HT1080 (cell line): ENCODE data around the gene ARHGAP8. TPM values are rescaled to one million over a fixed set of nuclear protein-coding genes. Genes with fewer than 3 reads are reported as not detected.

Source experiments
- DNase-seq: peaks from one replicate; pipeline ENCODE4 v3.0.0-alpha.2; 2015; ENCODE audit warnings: low read depth
- total RNA-seq: library from RNA; depleted of rRNA; stranded (reverse); fragments of >200 nt; shearing (Covaris generic); gene quantifications from 2 replicates; pipeline ENCODE4 v1.2.3, GENCODE V29; 2014; rRNA removed

The ARHGAP8 gene
- total RNA-seq, 1 experiment from 2014 or later, result not detected

GRCh38 chr22:44906248-44906936, 154.0 kb downstream of the ARHGAP8 start:
- no peak for DNase-seq

- no peak for DNase-seq
Measured at GRCh38 chr22:44906999-44907644, 154.7 kb downstream of the ARHGAP8 start.

- DNase-seq, result no peak
Measured at GRCh38 chr22:44907765-44908737, 155.7 kb downstream of the ARHGAP8 start.

GRCh38 chr22:44909241-44909640, 156.9 kb downstream of the ARHGAP8 start:
- no peak for DNase-seq

Other genes with a start within 250 kb of the ARHGAP8 start
- 1.3 and 1.8 TPM in 2 replicates for gene PRR5, start 50.4 kb upstream of the ARHGAP8 start, total RNA-seq